AG09319 (cell line): ENCODE measurements around the gene STRADA.

ENCODE experiments used
- DNase-seq: peaks from one replicate; pipeline ENCODE4 v3.0.0-alpha.2; 2010; ENCODE audit warnings: low read depth; ENCODE audit errors: extremely low read depth
- CTCF ChIP-seq: IDR thresholded peaks from 2 replicates; pipeline ENCODE4 v1.5.1; 2011; ENCODE audit warnings: low read depth, mild to moderate bottlenecking, inconsistent platforms, low read length, moderate library complexity

STRADA gene

GRCh38 chr17:63741408-63742173 is at the start of gene STRADA:
Gene STRADA, minus strand, starts transcription at chr17:63741799. Its CDS starts 13,430 bp downstream, at chr17:63728369.
- TF ChIP-seq CTCF: no peak
- DNase-seq: peak; percentile 83

GRCh38 chr17:63790057-63790456 is 48.5 kb upstream of the STRADA start:
- no peak for DNase-seq
- no peak for TF ChIP-seq CTCF

GRCh38 chr17:63786971-63787711 is 45.5 kb upstream of the STRADA start:
- TF ChIP-seq CTCF: no peak
- DNase-seq: no peak

GRCh38 chr17:63786117-63786516 is 44.5 kb upstream of the STRADA start:
- DNase-seq: no peak

GRCh38 chr17:63785556-63785955 is 44.0 kb upstream of the STRADA start:
- DNase-seq: no peak
- TF ChIP-seq CTCF: no peak

More at GRCh38 chr17:63786117-63786516, 44.5 kb upstream of the STRADA start:
- TF ChIP-seq CTCF: no peak

GRCh38 chr17:63783522-63783921 is 41.9 kb upstream of the STRADA start:
- DNase-seq: no peak
- TF ChIP-seq CTCF: no peak

GRCh38 chr17:63780928-63781327 is 39.3 kb upstream of the STRADA start:
- no peak for TF ChIP-seq CTCF
- DNase-seq: no peak
